T-helper 17 cell (primary cell): ENCODE results near the gene SRGAP3. TPM values are rescaled to one million over a fixed set of nuclear protein-coding genes. Genes with fewer than 3 reads are reported as not detected.

ENCODE experiments used
- ATAC-seq: fragments of 150-1000 bp; cut with Tn5 transposase; 2 replicates; pipeline ENCODE4 v1.10.0; 2021; ENCODE audit warnings: mild to moderate bottlenecking, moderate library complexity
- DNase-seq, 3 donors: peaks; one replicate each; pipeline versions ENCODE4 v3.0.0 to v3.0.0-alpha.2; 2020 to 2021
- H3K9me3 ChIP-seq: one replicate; pipeline ENCODE4 v1.7.0; 2013; ENCODE audit warnings: low read length, mild to moderate bottlenecking; ENCODE audit not compliant: control insufficient read depth, poor library complexity, severe bottlenecking
- H3K27ac Mint-ChIP-seq: one replicate; pipeline ENCODE4 v1.8.0; 2022; ENCODE audit warnings: mild to moderate bottlenecking, moderate library complexity, mixed read lengths
- H3K27me3 Mint-ChIP-seq: one replicate; pipeline ENCODE4 v1.8.0; 2022; ENCODE audit warnings: mixed read lengths
- H3K36me3 Mint-ChIP-seq: one replicate; pipeline ENCODE4 v1.8.0; 2022; ENCODE audit warnings: low read depth, mixed read lengths
- H3K4me1 Mint-ChIP-seq: one replicate; pipeline ENCODE4 v1.8.0; 2022; ENCODE audit warnings: mild to moderate bottlenecking, mixed read lengths
- H3K4me3 Mint-ChIP-seq: one replicate; pipeline ENCODE4 v1.8.0; 2022; ENCODE audit warnings: mild to moderate bottlenecking, moderate library complexity, mixed read lengths
- total RNA-seq, 4 donors: library from RNA in 2 of 4; stranded (reverse) in 2 of 4; gene quantifications; one replicate each; pipeline ENCODE4 v1.2.3 and lab custom pipeline; 2022 to 2026

SRGAP3 gene
- total RNA-seq, 2 donors from 2014 or later = 1.8 to 2.2 TPM

DNA sequence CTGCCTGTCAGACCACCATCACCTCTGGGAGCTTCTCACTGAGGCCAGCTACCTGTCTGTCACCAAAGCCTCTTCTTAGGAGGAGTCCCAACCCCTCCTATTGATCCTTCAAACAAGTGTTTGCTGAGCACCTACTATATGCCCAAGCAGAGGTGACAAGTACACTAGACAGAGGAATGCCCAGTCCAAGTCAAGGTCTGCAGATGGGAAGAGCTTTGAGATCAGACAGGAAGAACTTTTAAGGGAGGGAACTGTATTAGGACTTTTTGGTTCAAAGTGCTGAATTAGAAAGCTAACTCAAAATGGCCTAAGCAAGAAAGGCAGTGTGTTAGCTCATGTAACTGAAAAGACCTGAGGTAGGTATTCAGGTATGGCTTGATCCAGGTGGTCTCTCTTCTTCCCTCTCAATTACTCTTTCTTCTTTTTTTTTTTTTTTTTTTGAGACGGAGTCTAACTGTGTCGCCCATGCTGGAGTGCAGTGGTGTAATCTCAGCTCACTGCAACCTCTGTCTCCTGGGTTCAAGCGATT lies 282.6 kb downstream of the SRGAP3 start:
- peaks cover 27% of the 10 kb centered on the region for H3K27me3 Mint-ChIP-seq
- DNase-seq (no peak), ATAC-seq (no peak)
- peaks cover 3% of the 10 kb centered on the region for H3K36me3 Mint-ChIP-seq
- H3K9me3 ChIP-seq = no peaks in the 10 kb centered on the region
- no peak overlapping the region for H3K27ac Mint-ChIP-seq
- H3K4me3 Mint-ChIP-seq = no peak overlapping the region
- peaks cover 17% of the 10 kb centered on the region for H3K4me1 Mint-ChIP-seq

DNA sequence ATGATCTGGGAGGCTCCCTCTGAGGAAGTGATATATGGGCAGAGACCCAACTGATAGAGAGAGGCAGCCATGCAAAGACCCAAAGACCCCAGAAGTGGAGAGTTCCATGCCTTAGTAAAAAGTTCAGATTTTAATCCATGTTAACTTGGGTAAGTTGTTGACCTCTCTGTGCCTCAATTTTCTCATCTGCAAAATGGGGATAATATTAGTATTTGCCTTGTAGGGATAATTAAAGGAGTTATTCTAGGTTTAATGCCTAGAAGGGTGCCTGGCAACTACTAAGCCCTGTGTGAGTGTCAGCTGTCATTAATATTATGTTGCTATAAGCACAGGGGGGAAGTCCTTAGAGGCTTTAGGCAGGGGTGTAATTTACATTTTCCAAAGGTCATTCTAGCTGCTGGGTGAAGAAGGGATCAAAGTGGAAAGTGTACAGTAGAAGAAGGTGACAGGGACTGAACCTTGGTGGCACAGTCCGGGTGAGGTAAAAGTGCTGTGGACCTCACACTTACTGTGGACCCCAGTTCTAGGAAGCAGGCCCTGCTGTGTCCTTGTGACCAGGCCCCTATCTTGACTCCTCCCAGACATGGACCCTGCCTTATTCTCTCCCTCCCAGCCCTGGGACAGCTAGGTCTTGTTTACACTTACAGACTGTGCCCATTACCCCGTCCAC lies 283.2 kb downstream of the SRGAP3 start:
- H3K9me3 ChIP-seq = no peaks in the 10 kb centered on the region
- H3K4me3 Mint-ChIP-seq = no peak overlapping the region
- peaks cover 27% of the 10 kb centered on the region for H3K27me3 Mint-ChIP-seq
- DNase-seq (no peak), ATAC-seq (no peak)
- H3K4me1 Mint-ChIP-seq = peaks cover 19% of the 10 kb centered on the region
- H3K36me3 Mint-ChIP-seq = peaks cover 3% of the 10 kb centered on the region
- H3K27ac Mint-ChIP-seq = no peak overlapping the region

DNA sequence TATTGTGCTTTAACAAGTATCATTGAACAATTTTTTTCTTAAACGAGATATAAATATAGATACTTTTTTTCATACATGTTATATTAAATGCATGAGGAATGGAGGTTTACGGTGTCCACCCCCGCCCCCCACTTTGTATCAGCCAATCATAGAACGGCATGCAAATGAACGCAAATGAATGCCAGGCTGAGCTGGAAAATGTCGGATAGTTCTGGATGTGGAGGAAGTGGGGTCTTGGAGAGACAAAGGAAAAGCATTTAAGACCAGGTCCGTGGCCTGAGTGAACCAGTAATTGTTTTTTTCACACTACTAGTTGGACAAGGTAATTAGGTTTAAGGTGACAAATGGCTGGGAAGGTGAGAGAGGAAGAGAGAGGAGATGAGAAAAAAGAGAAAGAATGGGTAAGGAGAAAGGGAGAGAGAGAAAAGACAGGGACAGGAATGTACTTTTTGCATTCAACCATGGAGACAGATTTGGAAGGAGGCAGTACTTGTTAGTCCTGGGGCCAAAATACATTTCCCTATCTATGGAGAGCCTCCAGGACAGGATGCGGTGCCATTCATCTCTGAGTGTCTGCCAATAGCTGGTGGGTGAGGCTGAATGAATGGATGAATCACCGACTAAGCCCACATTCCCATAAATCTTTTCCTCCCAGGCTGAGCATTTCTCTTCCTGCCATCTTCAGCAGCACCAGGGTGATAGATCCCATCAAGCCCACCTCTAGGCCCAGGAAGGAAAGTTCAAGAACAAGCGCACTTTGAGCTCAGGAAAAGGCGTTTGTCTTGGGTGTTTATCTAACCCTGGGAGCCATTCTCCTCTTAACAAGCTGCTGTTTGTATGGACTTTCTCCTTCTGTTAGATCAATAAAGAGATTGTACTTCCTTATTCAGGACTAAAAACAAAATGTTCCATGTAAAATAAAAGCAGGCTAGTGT lies 284.7 kb downstream of the SRGAP3 start:
- H3K27ac Mint-ChIP-seq = peak overlapping the region; percentile 21
- H3K4me1 Mint-ChIP-seq = peaks cover 20% of the 10 kb centered on the region
- ATAC-seq (no peak), DNase-seq (no peak)
- peaks cover 3% of the 10 kb centered on the region for H3K36me3 Mint-ChIP-seq
- H3K4me3 Mint-ChIP-seq = peak overlapping the region; percentile 96
- peaks cover 23% of the 10 kb centered on the region for H3K27me3 Mint-ChIP-seq
- H3K9me3 ChIP-seq = no peaks in the 10 kb centered on the region

DNA sequence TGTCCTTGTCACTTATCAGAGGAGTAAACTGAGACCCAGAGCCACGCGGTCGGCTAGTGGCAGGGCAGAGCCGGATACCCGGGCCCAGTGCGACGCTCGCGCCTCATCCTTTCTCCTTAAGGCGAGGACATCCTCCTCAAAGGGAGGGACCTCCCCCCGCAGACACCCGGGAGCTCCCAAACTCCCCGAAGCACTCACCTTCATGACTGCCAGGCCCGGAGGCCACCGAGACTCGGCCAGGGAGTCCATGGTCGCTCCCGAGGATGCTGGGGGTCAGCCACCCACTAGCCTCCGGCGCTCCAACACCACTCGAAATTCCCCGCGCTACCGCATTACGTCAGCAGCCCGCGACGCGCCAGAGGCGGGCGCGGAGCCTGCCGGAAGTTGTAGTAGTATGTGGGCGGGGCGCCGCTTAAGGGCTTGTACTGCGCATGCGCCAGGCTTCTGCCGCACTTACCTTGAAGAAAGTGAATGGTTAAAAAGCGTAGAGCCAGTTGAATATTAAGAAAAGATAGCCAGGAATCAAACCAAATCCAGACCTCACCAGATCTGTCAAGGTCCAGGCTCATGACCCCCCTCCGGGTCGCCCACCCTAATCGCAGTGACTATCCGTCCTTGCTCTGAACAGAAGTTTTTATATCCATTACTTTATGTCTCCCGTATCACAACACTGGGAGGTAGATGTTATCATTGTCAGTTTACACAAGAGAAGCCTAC lies 286.2 kb downstream of the SRGAP3 start, which contains the start of gene RAD18:
TSS of gene RAD18 (minus strand) at position 336 of the 717 bp plus-strand sequence. CDS start at position 249, 87 bp downstream.
- Mint-ChIP-seq H3K27me3 (peaks cover 9% of the 10 kb centered on the region), H3K4me1 (peaks cover 24% of the 10 kb centered on the region), H3K27ac (peak within 1 kb of the TSS; percentile 99), H3K4me3 (peak within 1 kb of the TSS; percentile 96), H3K36me3 (peaks cover 3% of the 10 kb centered on the region)
- no peaks in the 10 kb centered on the region for H3K9me3 ChIP-seq
- DNase-seq = peak; percentile 86 to 91 (median 86)
- peak; percentile 97 for ATAC-seq

DNA sequence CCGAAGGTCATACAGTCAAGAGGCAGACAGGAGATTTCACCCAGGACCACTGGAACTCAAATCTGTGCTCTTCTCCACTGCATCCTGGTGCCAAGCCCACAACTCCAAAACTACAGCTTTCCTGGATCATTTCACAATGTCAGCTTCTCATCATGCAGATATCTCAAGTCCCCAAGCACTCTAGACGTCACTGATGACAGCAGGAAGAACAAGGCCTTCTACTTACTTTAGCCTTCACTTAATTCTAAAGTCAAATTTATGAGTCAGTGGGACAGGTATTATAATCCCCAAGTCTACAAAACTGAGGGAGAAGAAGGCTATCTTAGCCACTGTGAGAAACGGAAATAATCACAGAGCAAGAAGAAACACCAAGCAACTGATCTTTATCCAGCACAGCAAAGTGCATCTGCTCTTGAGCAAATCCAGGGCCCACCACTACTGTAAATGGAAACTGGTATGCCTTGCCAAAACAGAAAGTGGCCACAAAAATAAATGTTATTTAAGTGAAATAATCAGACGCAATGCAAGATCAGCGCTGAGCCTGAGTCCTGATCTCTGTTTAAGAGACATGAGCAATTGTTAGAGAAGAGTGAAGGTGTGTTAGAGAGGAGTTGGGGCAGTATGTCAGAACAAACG lies 287.1 kb downstream of the SRGAP3 start:
- DNase-seq = no peak
- peak overlapping the region; percentile 96 for H3K4me3 Mint-ChIP-seq
- H3K27me3 Mint-ChIP-seq = no peaks in the 10 kb centered on the region
- no peaks in the 10 kb centered on the region for H3K9me3 ChIP-seq
- H3K36me3 Mint-ChIP-seq = peaks cover 3% of the 10 kb centered on the region
- peaks cover 24% of the 10 kb centered on the region for H3K4me1 Mint-ChIP-seq
- H3K27ac Mint-ChIP-seq = peak overlapping the region; percentile 99
- ATAC-seq = no peak

DNA sequence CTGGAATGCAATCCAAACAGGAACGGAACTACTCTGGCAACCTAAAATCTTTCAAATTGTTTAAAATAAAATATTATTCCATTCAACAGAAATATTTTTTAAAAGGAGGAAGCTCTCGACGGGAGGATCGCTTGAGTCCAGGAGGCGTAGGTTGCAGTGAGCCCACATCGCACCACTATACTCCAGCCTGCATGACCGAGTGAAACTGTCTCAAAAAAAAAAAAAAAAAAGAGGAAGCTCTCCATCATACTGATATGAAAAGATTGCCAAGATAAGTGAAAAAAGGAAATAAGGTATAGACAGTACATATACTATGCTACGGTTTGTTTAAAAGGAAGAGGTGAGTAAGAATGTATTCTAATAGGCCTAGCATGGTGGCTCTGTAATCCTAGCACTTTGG lies 289.8 kb downstream of the SRGAP3 start:
- no peaks in the 10 kb centered on the region for H3K27me3 Mint-ChIP-seq
- H3K4me3 Mint-ChIP-seq = no peak overlapping the region
- no peak overlapping the region for H3K27ac Mint-ChIP-seq
- DNase-seq (no peak), ATAC-seq (no peak)
- H3K9me3 ChIP-seq = no peaks in the 10 kb centered on the region
- H3K4me1 Mint-ChIP-seq = peaks cover 24% of the 10 kb centered on the region
- peaks cover 2% of the 10 kb centered on the region for H3K36me3 Mint-ChIP-seq

DNA sequence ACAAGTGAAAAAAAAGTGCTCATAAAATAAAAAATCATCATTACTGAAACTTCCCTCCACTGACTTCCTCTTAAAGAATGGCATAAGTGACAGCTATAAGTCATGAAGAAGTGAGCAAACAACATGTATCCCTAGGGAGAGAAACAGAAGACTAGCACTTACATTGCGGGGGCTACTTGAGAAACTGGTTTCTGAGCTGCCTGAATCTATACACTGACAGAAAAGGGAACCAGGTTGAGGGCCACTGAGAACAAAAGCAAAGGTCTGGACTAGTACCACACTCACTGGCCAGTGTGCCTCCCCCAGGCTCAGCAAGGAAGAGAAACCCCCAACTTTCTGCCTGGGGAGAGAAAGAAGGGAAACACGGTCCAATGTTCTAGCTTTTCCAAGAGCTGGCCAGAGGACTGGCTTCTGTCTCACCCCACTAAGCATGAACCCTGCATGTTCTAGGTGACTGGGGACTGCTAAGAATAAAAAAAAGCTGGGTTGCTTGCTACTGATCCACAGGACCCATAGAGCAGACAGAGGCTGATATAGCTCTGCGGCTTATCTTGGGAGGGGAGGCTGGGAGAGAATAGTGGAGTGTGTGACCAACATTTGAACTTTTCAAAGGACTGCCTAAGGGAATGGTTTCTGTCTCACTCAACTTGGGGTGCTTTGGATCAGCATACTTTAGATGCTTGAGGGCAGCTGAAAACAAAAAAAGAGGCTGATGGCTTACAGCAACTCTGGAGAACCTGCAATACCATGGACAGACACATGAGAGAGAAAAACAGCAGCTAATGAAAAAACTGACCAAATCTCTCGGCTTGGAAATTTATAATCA lies 294.3 kb downstream of the SRGAP3 start:
- H3K27me3 Mint-ChIP-seq = no peaks in the 10 kb centered on the region
- peaks cover 18% of the 10 kb centered on the region for H3K4me1 Mint-ChIP-seq
- no peak overlapping the region for H3K4me3 Mint-ChIP-seq
- H3K9me3 ChIP-seq = no peaks in the 10 kb centered on the region
- no peak for ATAC-seq
- no peak for DNase-seq
- H3K27ac Mint-ChIP-seq = no peak overlapping the region
- H3K36me3 Mint-ChIP-seq = peaks cover 2% of the 10 kb centered on the region

DNA sequence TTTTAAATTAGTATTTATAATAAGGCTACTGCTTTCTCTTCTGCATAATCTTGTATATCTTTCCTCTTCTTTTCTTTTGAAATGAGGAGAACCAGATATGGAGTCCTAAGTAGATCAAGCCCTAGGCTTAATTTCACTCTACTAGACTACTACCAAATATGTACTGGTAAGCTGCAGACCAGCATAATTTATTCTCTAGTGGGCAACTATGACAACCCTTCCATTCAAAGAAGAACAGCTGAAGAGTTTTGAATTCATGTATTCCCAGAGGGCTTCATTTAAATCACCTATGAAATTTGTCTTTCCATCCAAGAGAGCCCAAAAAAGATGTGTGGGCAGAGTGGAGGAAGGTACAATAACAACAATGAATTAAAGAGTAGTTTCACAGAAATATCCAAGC lies 296.1 kb downstream of the SRGAP3 start:
- peaks cover 2% of the 10 kb centered on the region for H3K36me3 Mint-ChIP-seq
- H3K27ac Mint-ChIP-seq = no peak overlapping the region
- no peak overlapping the region for H3K4me3 Mint-ChIP-seq
- H3K4me1 Mint-ChIP-seq = peaks cover 19% of the 10 kb centered on the region
- no peaks in the 10 kb centered on the region for H3K9me3 ChIP-seq
- no peak for ATAC-seq
- no peaks in the 10 kb centered on the region for H3K27me3 Mint-ChIP-seq
- no peak for DNase-seq

DNA sequence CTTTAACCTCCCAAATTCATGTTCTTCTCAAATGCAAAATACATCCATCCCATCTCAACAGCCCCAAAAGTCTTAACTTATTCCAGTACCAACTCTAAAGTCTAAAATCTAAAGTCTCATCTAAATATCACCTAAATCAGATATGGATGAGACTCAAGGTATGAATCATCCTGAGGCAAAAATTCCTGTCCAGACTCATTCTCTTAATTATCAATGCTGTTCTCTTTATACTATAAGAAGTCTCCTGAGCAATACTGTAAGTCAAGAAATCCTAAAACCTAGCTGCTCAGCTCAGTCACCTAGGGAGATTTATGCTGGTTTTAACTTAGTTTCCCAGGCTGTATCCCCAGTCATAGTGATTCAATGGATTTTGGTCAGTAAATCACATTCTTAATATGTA lies 297.3 kb downstream of the SRGAP3 start:
- no peaks in the 10 kb centered on the region for H3K27me3 Mint-ChIP-seq
- H3K4me1 Mint-ChIP-seq = peaks cover 19% of the 10 kb centered on the region
- no peak overlapping the region for H3K4me3 Mint-ChIP-seq
- H3K9me3 ChIP-seq = no peaks in the 10 kb centered on the region
- DNase-seq = no peak
- ATAC-seq = no peak
- H3K27ac Mint-ChIP-seq = no peak overlapping the region
- H3K36me3 Mint-ChIP-seq = peaks cover 2% of the 10 kb centered on the region

DNA sequence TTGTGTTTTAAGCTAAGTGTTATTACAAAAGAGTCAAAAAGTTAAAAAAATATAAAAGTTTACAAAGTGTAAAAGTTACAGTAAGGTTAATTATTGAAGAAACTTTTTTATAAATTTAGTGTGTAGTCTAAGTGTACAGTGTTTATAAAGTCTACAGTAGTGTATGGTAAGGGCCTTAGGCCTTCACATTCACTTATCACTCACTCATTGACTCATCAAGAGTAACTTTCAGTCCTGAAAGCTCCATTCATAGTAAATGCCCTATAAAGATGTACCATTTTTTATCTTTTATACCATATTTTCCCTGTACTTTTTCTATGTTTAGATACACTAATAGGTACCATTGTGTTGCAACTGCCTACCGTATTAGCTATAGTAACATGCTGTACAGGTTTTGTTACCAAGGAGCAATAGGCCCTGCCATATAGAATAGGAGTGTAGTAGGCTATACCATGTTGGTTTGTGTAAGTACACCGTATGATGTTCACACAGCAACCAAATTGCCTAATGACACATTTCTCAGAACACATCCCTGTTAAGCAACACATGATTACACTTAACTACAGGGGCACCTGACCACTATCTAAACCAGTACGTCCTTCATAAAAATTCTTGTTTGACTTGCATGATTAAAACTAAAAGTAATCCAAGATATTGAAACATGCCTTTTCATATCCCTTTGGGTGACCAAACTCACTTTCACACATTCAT lies 303.4 kb downstream of the SRGAP3 start:
- H3K9me3 ChIP-seq = no peaks in the 10 kb centered on the region
- Mint-ChIP-seq H3K4me1 (peaks cover 12% of the 10 kb centered on the region), H3K27me3 (no peaks in the 10 kb centered on the region), H3K36me3 (peaks cover 6% of the 10 kb centered on the region), H3K27ac (no peak overlapping the region), H3K4me3 (no peak overlapping the region)
- DNase-seq (no peak), ATAC-seq (no peak)

DNA sequence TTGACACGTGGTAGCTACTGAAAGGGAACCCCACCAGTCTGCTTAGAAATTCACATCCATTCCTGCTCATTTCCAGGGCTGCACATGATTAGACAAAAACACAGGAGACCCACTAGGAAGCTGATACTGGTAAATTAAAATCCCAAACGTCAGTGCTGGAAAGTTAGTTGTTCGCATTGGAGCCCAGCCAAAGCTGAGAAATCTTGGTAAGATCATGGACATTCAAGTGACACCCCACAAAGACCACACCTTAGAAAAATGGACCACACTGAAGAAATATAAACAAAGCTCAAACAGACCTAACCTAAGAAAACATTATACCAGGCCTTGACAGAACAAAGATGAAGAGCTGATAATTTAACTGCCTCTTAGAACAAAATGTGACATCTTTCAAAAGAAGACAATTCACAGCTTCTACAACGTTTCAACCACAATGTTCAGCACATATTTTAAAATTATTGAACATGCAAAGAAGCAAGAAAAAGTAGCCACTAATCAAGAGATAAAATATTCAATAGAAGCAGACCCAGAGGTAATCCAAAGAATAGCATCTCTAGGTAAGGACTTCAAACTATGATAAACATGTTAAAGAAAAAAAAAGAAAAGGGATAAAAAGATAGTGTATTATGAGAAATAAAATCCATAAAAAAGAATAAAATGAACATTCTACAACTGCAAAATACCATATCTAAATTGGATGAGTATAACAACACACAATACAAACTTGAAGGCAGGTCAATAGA lies 306.5 kb downstream of the SRGAP3 start:
- peaks cover 10% of the 10 kb centered on the region for H3K4me1 Mint-ChIP-seq
- no peaks in the 10 kb centered on the region for H3K27me3 Mint-ChIP-seq
- H3K36me3 Mint-ChIP-seq = peaks cover 16% of the 10 kb centered on the region
- no peak overlapping the region for H3K4me3 Mint-ChIP-seq
- DNase-seq (no peak), ATAC-seq (no peak)
- H3K9me3 ChIP-seq = no peaks in the 10 kb centered on the region
- H3K27ac Mint-ChIP-seq = no peak overlapping the region
